GM12801 (cell line): Measurements from ENCODE around the gene ICE1.

Experiments
- CTCF ChIP-seq: IDR thresholded peaks from one replicate; pipeline ENCODE4 v1.5.1; 2011; ENCODE audit warnings: control low read depth; ENCODE audit not compliant: insufficient read length; ENCODE audit errors: extremely low read depth

Gene ICE1

GRCh38 chr5:5454391-5454790, 31.9 kb downstream of the ICE1 start:
- TF ChIP-seq CTCF, result no peak

- TF ChIP-seq CTCF, result no peak
Observed at GRCh38 chr5:5456858-5457257, 34.4 kb downstream of the ICE1 start.

GRCh38 chr5:5460311-5460710, 37.8 kb downstream of the ICE1 start:
- TF ChIP-seq CTCF, result no peak

GRCh38 chr5:5461012-5461411, 38.5 kb downstream of the ICE1 start:
- TF ChIP-seq CTCF, result no peak

GRCh38 chr5:5464036-5464715, 41.7 kb downstream of the ICE1 start:
- no peak for TF ChIP-seq CTCF

- TF ChIP-seq CTCF, result no peak
Observed at GRCh38 chr5:5466227-5466626, 43.8 kb downstream of the ICE1 start.

- TF ChIP-seq CTCF, result no peak
Observed at GRCh38 chr5:5467737-5468136, 45.3 kb downstream of the ICE1 start.
